Iris pigment epithelial cell (primary cell): ENCODE measurements around the gene WAS.
"Not testable (repeated sequence)": the region's sequence is repeated elsewhere in the genome, so short reads cannot be mapped to it uniquely, and the experiment has no call there.

Source experiments
- DNase-seq: peaks from one replicate; pipeline ENCODE4 v3.0.0-alpha.2; 2011; ENCODE audit warnings: low read depth

Gene WAS

DNA sequence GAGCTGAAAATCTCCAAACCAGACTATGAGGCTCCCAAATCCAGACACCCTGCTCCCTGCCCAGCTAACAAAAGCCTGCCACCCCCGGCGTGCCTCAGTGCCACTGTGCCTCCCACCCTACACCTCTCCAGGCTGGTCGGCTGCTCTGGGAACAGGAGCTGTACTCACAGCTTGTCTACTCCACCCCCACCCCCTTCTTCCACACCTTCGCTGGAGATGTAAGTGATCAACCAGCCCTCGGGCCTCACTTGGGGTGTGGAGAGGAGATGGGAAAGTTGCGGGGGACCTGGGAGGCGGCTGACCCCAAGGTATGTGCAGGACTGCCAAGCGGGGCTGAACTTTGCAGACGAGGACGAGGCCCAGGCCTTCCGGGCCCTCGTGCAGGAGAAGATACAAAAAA lies 1.8 kb downstream of the WAS start:
- no peak for DNase-seq

GRCh38 chrX:48688531-48689150 lies 5.0 kb downstream of the WAS start:
- no peak for DNase-seq

DNA sequence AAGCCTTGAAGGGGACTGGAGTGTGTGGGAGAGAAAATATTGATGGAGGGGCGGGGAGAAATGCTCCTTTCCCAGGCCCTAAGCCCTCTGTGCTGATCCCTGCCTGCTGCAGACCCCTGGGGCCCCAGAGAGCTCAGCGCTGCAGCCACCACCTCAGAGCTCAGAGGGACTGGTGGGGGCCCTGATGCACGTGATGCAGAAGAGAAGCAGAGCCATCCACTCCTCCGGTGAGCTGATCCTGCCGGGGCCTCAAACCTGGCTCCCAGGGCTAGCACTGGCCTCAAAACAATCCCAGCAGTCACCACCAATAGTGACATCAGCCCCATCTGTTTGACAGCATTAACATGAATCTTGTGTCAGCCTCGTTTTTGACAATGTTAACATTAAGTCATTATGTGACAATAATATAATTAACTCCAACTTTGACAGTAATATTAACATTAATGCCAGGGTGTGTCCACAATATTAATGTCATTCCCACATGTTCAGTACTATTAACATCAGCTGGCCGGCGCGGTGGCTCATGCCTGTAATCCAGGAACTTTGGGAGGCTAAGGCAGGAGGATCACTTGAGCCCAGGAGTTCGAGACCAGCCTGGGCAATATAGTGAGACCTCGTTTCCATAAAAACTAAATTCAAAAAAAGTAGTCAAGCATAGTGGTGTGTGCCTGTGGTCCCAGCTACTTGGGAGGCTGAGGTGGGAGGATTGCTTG lies 5.8 kb downstream of the WAS start:
- DNase-seq: no peak

DNA sequence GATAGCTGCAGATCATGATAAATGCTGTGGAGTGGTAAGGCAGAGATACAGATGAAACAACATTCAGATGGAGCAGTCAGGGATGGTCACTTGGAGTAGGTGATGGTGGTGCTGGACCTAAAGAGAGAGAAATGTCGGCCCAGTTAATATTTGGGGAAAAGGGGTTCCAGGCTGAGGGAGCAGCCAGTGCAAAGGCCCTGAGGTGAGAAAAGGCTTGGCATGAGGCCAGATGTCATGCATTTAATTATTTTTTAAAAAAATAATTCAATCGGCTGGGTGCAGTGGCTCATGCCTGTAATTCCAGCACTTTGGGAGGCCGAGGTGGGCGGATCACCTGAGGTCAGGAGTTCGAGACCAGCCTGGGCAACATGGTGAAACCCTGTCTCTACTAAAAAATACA lies 8.1 kb downstream of the WAS start:
- not testable (repeated sequence) for DNase-seq

GRCh38 chrX:48694776-48695533 lies 11.4 kb downstream of the WAS start:
- DNase-seq: no peak

GRCh38 chrX:48695534-48695896 lies 11.9 kb downstream of the WAS start:
- peak; percentile 42 for DNase-seq

DNA sequence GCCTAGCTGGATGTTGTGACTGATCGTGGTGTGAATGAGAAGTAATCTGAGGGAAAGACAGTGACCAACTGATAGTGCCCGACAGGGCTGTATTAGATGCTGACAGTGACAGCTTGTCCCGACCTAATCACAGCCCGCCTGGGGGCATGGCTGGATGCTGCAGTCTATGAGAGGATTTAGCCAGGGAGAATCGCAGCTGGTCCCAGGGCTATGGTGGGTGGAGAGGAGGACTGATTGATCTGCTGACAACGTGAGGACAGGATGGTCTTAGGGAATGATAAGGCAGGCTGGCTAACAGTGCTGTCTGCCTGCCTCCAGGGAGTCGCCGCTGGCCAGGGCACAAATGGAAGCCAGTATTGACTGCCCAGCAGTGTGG lies 12.3 kb downstream of the WAS start:
- DNase-seq: no peak

GRCh38 chrX:48696301-48696908 lies 12.8 kb downstream of the WAS start, which contains the start of gene SUV39H1:
Gene SUV39H1 (plus strand): TSS chrX:48696734. CDS start chrX:48696785, 51 bp downstream.
- peak; percentile 85 for DNase-seq

DNA sequence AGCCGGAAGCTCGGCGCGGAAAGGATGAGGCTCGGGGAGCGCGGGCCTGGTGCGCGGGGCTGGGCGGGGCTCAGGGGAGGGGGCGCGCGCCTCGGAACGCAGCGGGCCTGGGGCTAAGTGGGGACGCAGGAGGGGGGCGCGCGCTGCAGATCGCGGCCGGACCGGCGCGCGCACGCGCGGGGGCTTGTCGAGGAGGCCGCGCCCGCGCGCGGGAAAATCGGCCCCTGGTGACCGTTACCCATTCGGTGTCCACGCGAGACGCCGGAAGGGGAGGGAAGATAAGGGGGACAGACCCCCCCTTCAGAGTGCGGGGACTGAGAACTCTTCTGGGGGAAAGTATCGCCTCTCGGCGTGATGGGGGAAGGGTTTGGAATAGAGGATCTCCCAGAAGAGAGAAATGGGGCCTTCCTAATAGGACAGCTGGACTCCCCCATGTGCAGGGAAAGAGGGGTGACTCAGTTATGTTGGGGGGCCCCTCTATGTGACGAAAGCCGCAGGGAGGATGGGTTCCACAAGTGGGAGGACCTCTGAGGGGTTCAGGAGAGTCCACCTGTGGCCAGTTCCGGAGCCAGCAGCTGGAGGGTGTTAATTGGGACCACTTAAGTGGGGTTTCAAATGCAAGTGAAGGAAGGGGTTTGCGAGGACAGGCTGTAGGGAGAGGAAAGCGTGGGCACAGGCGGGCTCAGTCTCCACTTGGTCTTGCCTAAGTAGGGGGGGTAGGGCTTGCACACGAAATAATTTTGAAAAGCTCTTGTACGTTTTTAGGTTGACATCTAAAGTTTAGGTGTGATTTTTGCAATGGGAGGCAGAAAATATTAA lies 13.5 kb downstream of the WAS start:
- DNase-seq: peak; percentile 24

DNA sequence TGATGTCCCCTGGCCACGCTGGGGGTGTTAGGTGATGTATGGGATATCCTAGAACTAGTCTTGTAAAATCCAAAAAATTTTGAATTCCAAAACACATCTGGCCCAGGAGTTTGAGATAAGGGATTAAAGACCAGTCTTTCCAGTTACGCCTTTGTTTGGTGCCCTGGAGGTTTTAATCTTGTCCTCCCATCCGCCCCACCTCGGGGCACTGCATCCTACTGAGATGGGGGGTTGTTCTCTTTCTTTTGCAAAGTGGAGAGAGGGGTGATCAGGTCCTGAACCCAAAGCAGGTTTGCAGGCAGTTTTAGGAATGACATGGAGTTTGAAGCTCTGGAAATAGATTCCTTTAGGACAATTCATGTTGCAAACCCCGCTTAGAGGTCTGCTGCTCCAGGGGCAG lies 14.7 kb downstream of the WAS start:
- DNase-seq: no peak

- no peak for DNase-seq
These were observed 16.6 kb downstream of the WAS start for GRCh38 chrX:48700246-48700645.

DNA sequence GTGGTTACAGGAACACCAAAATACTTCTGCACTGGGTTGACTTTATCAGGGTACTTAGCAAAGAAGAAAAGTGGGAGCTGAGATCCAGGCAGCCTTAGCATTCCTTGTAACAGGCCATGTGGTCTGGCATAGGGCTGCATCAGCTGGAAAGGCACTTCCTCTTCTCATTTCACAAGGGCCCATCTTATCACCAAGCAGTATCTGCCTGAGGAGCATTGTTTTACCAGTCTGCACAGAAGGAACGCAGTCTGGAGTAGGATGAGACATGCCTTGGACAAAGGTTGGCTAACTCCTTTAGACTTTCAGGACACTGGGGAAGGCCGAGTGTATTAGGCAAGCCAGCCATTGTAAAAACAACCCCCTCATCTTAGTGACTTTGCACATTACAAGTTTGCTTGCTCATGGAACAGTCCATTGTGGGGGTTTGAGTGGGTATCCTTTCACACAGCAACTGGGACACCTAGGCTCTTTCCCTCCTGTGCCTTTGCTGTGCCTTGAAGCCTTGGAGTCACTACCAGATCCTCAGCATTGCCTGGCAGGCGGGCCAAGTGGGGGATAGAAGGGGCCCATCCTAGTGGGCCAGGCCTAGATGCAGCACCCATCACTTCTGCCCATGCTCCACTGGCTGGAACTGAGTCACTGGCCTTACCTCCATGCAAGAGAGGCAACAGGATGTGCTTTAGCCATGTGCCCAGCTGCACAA lies 17.5 kb downstream of the WAS start:
- DNase-seq: peak; percentile 41

DNA sequence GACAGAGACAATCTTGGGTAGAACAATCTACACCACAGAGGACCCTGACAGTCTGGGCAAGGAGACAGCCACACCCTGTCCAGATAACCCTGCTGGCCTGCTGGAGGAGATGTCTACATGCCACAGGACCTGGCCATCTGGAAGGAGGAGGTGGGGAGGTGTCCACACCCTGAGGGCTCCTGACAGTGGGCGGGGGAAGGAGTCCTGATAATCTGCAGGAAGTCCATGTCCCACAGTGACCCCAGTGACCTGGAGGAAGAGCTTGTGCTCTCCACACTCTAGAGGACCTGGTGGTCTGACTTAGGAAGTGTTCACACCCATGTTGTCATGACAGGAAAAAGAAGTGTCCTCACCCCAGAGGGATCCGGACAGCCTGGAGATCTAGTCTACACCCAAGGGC lies 18.4 kb downstream of the WAS start:
- no peak for DNase-seq

- no peak for DNase-seq
These were observed 19.1 kb downstream of the WAS start for GRCh38 chrX:48702716-48703115.

- no peak for DNase-seq
These were observed 19.6 kb downstream of the WAS start for GRCh38 chrX:48703228-48703627.

DNA sequence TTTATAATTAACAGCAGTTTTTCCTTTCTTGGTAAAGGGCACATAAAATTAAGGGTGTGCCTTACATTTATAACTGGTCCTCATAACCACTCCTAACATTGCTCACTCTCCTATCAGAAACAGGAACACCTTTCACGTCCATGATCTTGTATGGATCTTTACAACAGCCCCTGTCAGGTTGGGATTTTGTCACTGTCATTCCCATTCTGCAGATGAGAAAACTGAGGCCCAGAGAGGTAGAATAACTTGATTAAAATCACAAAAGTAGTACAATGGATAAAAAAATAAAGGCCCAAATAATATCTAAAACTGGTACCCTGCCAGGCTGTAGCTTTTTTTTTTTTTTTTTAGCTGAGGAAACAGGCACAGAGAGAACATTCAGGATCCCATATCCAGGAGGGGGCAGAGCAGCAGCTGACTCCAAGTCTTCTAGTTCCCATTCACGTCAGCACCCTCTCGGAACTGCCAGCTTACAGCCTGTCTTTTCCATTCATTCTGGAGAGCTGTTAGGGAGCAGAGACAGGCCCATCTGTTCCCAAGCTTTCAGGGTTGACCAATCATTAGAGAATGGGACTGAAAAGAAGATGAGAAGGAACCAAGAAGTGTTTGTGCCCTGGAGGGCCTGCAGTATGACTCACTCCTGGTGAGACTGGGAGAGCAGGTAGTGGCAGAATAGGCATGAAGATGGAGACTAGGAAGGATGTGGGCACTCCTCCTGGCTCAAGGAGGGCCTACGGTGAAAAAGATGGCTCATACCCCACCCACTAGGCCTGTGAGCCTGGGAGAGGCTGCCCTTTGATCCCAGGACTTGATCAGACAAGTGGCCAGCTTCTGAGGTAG lies 20.3 kb downstream of the WAS start:
- DNase-seq: peak; percentile 18

DNA sequence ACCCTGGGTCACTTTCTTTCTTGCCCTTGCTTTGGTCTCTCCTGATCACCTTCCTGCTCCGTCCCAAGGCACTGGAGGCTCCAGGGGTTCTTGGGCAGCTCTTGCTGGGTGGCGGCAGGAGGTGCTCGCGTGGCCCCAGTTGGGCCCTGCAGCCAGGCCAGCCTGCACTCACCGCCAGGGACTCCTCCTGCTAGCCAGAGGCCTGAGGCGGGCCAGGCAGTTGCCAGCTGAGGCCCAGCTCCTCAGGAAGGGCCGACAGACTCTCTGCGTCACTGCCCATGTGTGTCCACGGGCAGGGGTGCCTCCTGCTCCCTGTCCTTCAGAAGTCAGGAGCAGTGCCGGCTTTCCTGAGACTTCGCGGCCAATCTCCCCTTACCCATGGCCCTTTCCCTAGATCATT lies 22.3 kb downstream of the WAS start:
- no peak for DNase-seq

DNA sequence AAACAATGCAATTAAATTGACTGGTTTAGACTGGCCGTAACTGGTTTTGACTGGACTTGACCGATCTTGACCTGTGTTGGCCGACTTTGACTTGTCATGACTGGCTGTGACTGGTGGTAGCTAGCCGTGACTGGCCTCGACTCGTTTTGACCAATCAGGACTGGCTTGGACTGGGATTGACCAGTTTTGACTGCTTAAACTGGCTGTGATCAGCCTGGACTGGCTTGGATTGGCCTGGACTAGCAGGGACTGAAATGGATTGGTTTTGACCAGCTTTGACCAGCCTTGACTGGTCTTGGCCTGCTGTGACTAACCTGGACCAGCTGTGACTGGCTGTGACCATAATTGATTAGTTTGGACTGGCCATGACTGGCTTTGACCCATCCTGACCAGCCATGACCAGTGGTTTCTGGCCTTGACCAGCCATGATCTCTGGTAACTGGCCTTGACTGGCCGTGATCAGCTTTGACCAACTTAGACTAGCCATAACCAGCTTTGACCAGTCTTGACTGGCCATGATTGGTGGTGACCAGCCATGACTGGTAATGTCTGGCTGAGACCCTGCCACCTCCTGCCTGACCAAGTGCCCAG lies 26.0 kb downstream of the WAS start:
- no peak for DNase-seq

DNA sequence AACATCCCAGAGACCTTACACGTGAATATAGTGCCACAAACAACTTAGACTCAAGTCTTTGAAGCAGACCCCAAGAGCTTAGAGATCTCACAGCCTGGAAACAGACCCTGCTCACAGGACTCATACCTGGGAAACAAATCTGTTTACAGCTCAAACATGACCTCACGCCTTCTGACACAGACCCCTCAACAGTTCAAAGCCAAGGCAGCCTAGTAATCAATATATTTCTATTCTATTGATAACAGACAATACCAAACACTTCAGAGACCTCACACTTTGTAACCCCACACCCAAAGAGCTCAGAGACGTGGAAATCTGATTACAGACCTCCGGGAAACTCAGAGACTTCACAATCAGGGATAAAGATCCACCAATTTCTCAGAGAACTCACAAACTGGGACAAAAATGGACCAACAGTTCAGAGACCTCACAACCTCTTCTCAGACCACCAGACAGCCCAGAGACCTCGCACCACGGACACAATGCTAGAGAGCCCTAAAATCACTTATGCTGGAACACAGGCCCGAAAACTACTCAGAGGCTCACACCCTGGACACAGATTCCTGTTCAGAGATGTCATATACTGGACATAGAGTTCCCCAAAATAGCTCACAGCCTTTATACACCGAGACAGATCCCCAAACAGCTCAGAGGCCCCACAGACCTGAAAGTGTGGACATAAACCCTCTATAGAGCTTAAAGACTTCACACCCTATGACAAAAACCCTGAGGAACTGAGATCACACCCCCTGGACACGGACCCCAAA lies 27.7 kb downstream of the WAS start:
- no peak for DNase-seq
